ENCODE results near the gene NRIP1.
"Not testable (repeated sequence)": the region's sequence is repeated elsewhere in the genome, so short reads cannot be mapped to it uniquely, and the experiment has no call there.

The NRIP1 gene

GRCh38 chr21:14968029-14968428 is 96.8 kb downstream of the NRIP1 start:
- DNase-seq = no peak

- DNase-seq = no peak
Measured at GRCh38 chr21:14964621-14965020, 100.2 kb downstream of the NRIP1 start.

GRCh38 chr21:14962217-14962616 is 102.6 kb downstream of the NRIP1 start:
- no peak for DNase-seq

- no peak for DNase-seq
Measured at GRCh38 chr21:14961502-14961901, 103.3 kb downstream of the NRIP1 start.

- DNase-seq = no peak
Measured at GRCh38 chr21:14959343-14959742, 105.5 kb downstream of the NRIP1 start.

GRCh38 chr21:14957836-14958235 is 107.0 kb downstream of the NRIP1 start:
- DNase-seq = no peak

GRCh38 chr21:14956807-14957206 is 108.0 kb downstream of the NRIP1 start:
- DNase-seq = no peak

- DNase-seq = no peak
Measured at GRCh38 chr21:14955936-14956520, 108.8 kb downstream of the NRIP1 start.

GRCh38 chr21:14952916-14953315 is 111.9 kb downstream of the NRIP1 start:
- DNase-seq = no peak

GRCh38 chr21:14949603-14950002 is 115.2 kb downstream of the NRIP1 start:
- DNase-seq = no peak

- no peak for DNase-seq
Measured at GRCh38 chr21:14947613-14948160, 117.1 kb downstream of the NRIP1 start.

- DNase-seq = no peak
Measured at GRCh38 chr21:14945176-14945575, 119.6 kb downstream of the NRIP1 start.

GRCh38 chr21:14943616-14944015 is 121.2 kb downstream of the NRIP1 start:
- no peak for DNase-seq

GRCh38 chr21:14942801-14943490 is 121.9 kb downstream of the NRIP1 start:
- no peak for DNase-seq

GRCh38 chr21:14927324-14927723 is 137.5 kb downstream of the NRIP1 start:
- DNase-seq = not testable (repeated sequence)

GRCh38 chr21:14926186-14926585 is 138.6 kb downstream of the NRIP1 start:
- no peak for DNase-seq

GRCh38 chr21:14923468-14923867 is 141.3 kb downstream of the NRIP1 start:
- DNase-seq = no peak

GRCh38 chr21:14922980-14923379 is 141.8 kb downstream of the NRIP1 start:
- no peak for DNase-seq

GRCh38 chr21:14918527-14918926 is 146.3 kb downstream of the NRIP1 start:
- peak; percentile 51 for DNase-seq

GRCh38 chr21:14917762-14918161 is 147.0 kb downstream of the NRIP1 start:
- no peak for DNase-seq

- DNase-seq = no peak
Measured at GRCh38 chr21:14916676-14917141, 148.1 kb downstream of the NRIP1 start.

- DNase-seq = no peak
Measured at GRCh38 chr21:14913638-14914037, 151.2 kb downstream of the NRIP1 start.

- no peak for DNase-seq
Measured at GRCh38 chr21:14911351-14911750, 153.4 kb downstream of the NRIP1 start.

Data from retina (tissue), 1 donor.